HG02798 (cell line): ENCODE data around the gene KIF17.
"Not testable (repeated sequence)": the region's sequence is repeated elsewhere in the genome, so short reads cannot be mapped to it uniquely, and the experiment has no call there.

Source experiments
- ATAC-seq: cut with Tn5 transposase; IDR thresholded peaks from one replicate; pipeline ENCODE4 v1.9.1; 2021; ENCODE audit warnings: mild to moderate bottlenecking; ENCODE audit not compliant: unreplicated experiment, poor library complexity

Gene KIF17

GRCh38 chr1:20728371-20729154 is 10.8 kb upstream of the KIF17 start:
- no peak for ATAC-seq

GRCh38 chr1:20727746-20728316 is 10.0 kb upstream of the KIF17 start:
- no peak for ATAC-seq

DNA sequence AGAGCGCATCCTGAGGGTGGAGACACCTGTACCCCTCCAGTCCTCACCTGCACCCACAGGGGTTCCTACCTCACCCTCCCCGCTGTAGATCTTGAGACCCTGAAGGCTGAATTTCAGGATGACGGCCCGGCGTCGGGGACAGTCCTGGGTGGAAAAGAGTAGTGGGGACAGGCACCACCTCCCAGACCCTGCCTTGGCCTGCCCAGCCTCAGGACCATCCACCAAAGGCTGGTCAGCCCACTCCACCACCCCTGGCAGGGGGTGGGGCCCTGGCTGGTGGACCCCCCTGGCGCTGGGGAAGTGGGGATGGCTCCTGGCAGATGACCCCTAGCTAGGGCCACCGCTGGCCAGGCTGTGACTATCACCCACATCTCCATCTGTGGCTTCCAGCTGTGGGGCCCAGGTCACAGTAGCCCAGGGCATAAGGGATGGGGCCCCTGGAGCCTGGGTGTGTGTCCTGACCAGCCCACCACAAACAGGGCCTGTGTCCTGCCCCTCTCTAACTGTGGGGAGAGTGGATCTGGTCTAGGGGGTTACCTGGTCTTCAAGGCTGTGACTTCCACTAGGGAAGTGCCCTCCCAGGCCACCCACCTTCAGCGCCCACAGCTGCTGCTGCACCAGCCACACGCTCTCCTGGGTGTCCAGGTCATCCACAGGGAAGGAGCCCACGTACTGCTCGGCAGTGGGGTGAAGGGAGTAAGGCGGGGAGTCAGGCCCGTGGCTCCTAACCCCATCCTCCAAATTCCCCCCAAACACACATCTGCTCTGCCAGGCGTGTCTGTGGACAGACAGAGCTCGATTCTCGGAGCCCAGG is 9.3 kb upstream of the KIF17 start:
- no peak for ATAC-seq

DNA sequence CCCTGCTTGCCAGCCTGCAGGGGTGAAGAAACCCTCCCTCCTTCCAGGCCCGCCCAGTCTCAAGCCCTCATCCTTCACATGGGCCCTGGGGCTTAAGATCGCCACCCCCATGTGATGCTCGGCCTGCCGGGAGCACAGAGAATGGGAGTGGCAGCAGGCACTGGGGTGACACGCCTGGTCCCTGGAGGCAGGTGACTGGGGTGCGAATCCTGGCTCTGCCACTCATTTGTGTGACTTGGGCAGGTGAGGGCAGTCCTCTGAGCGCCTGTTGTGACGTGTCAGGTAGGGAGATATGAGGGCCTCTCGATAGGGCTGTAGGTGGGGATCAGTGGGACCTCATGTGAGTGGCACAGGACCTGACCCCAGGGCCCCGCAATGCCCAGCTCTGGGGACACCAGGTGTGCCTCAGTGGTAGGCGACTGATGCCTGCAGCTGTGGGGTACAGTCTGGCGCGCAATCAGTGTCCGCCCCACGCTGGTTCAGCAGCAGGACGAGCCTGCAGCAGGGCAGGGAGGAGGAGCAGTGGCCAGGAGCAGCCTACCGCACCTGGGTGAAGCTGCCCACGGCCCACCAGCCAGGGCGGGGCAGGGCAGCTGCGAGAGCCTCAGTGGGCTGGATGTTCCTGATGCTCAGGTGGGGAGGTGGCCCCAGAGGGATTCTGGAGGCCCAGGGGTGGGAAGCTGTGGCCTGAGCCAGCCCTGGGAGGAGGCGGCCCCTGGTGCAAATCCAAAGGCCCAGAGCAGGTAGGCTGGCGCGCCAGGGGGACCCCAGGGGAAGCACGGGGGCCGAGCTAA is 8.5 kb upstream of the KIF17 start:
- no peak for ATAC-seq

- ATAC-seq = no peak
These were observed 7.6 kb upstream of the KIF17 start for GRCh38 chr1:20725189-20726117.

- ATAC-seq = no peak
These were observed 6.8 kb upstream of the KIF17 start for GRCh38 chr1:20724364-20725188.

DNA sequence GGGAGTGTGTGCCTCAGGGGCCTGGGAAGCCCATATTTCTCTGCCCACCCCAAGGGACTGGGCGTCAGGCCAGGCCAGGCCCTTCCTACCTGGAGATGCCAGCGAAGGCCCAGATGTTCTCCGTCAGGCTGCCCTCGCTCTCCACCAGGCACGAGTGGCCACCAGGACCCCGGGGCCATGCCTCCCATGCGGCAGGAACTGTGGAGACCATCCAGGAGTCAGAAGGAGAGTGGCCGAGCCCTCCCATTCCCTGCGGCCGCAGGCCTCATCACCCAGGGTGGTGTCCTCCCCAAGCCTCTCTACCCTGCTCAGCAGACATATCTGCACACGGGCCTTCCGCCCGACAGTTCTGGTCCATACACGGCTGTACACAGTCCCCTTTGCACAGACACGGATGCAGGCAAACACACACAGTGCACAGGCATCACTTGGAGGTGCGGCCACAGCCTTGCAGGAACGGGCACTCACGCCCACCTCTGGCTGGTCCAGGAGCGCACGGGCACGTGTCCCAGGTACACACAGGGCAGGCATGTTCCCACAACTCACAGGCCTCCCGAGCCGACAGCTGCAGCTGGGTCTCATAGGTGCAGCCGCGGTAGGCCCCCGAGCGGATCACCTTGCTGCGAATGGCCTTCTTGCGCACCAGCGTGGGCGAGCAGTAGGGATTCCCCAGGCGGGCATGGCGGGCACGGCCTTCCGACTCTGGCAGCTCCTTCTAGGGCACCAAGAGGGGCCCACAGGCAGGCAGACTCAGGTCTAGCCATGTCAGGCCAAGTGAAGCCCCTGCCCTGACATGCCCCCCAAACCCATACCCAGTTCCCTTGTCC is 5.9 kb upstream of the KIF17 start:
- ATAC-seq = no peak

- ATAC-seq = no peak
These were observed 5.3 kb upstream of the KIF17 start for GRCh38 chr1:20723159-20723536.

GRCh38 chr1:20721117-20722061 is 3.6 kb upstream of the KIF17 start:
- ATAC-seq = no peak

- no peak for ATAC-seq
These were observed 2.9 kb upstream of the KIF17 start for GRCh38 chr1:20720631-20721091.

GRCh38 chr1:20719871-20720620 is 2.2 kb upstream of the KIF17 start:
- no peak for ATAC-seq

- no peak for ATAC-seq
These were observed 1.5 kb upstream of the KIF17 start for GRCh38 chr1:20719261-20719660.

GRCh38 chr1:20718343-20718882 is 606 bp upstream of the KIF17 start:
- ATAC-seq = not testable (repeated sequence)

DNA sequence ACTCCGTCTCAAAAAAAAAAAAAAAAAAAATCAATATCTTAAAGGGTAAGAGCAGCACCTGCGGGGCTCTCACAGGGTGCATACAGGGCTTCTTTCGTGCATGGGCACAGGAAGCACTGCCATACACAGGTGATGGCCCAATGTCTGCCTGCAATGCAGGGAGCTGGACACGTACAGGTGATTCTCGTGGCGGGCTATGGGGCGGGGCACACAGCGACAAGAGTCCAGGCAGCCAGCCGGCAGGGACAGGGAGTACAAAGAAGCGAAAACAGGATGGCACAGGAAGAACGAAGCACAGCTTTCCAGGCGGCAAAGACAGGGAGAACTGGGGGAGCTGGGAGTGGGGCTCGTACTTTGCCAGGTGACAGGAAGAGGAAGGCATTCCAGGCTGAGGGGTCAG is 1.6 kb downstream of the KIF17 start:
- no peak for ATAC-seq

DNA sequence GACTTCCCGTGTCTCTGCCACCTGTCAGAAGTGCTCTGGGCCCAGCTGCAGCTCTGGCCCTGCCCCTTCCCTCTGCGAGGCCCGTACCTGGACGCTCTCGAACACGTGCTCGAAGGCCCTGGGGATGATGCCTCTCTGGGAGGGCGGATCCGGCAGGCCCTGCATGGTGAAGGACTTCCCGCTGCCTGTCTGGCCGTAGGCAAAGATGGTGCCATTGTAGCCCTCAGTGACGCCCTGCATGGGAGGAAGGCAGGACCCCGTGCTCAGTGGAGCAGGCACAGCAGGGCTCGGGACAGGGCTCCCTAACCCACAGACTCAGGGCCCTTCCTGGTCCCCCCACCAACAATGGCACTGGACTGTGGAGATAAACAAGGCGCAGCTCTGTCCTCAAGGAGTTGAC is 2.4 kb downstream of the KIF17 start:
- ATAC-seq = no peak

DNA sequence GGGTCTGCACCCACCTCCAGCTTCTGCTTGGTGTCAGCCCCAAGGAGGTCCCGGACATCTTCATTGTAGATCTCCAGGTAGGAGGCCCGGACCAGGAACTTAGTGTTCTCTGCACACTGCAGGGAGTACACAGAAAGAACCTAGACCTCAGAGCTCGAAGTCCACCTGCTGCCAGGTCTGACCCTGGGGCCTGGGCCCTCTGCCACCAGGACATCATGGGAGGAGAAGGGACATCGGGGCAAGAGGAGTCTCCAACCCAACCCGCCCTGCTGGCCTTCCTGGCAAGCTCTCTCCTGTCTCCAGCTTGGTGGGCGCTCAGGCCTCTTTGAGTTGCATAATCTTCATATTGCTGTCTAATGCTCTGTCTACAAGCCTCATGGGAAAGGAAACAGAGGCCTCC is 4.4 kb downstream of the KIF17 start:
- no peak for ATAC-seq
